Small intestine (tissue), 7 donors: ENCODE data around the gene FBXL14. TPM values are rescaled to one million over a fixed set of nuclear protein-coding genes. Genes with fewer than 3 reads are reported as not detected.

Experiments
- DNase-seq, 2 donors: peaks; one replicate each; pipeline versions ENCODE4 v3.0.0 to v3.0.0-alpha.2; 2013
- FAIRE-seq: peaks from 2 replicates; lab custom pipeline; 2012; peaks lifted over from hg19 to GRCh38; lab: Jason Lieb, UNC
- H3K27ac ChIP-seq, 3 donors: one replicate each; pipeline ENCODE4 v1.5.1; 2013; ENCODE audit warnings: low read length in 2 of 3, mild to moderate bottlenecking in 2 of 3, control low read depth in 1 of 3, inconsistent platforms in 1 of 3, low read depth in 1 of 3, moderate library complexity in 1 of 3
- H3K27me3 ChIP-seq, 3 donors: one replicate each; pipeline ENCODE4 v1.6.1; 2013; ENCODE audit warnings: low read length in 3 of 3, inconsistent platforms in 1 of 3; ENCODE audit not compliant: control insufficient read depth in 3 of 3, insufficient read depth in 3 of 3
- H3K36me3 ChIP-seq, 3 donors: one replicate each; pipeline ENCODE4 v1.6.1; 2013; ENCODE audit warnings: low read length in 3 of 3, inconsistent platforms in 1 of 3, low read depth in 1 of 3, mild to moderate bottlenecking in 1 of 3, moderate library complexity in 1 of 3; ENCODE audit not compliant: control insufficient read depth in 3 of 3, insufficient read depth in 2 of 3
- H3K4me1 ChIP-seq, 3 donors: one replicate each; pipeline ENCODE4 v1.6.1; 2013; ENCODE audit warnings: low read length in 2 of 3, inconsistent platforms in 1 of 3, low read depth in 1 of 3, mild to moderate bottlenecking in 1 of 3, moderate library complexity in 1 of 3; ENCODE audit not compliant: control insufficient read depth in 3 of 3, insufficient read depth in 2 of 3
- H3K4me3 ChIP-seq, 3 donors: one replicate each; pipeline ENCODE4 v1.5.1; 2013; ENCODE audit warnings: low read length in 3 of 3, control low read depth in 1 of 3, inconsistent platforms in 1 of 3, low read depth in 1 of 3, mild to moderate bottlenecking in 1 of 3, moderate library complexity in 1 of 3
- H3K9me3 ChIP-seq, 2 donors: one replicate each; pipeline ENCODE4 v1.6.1; 2013; ENCODE audit warnings: low read depth in 1 of 2, low read length in 1 of 2; ENCODE audit not compliant: control insufficient read depth in 2 of 2, insufficient read depth in 1 of 2
- WGBS, 3 donors: extraction: QIAGEN DNeasy Blood & Tissue Kit; methylation state at CpG; one replicate each; pipeline ENCODE4 v1.1.7; 2013; 5-methylcytosine and 5-hydroxymethylcytosine counted together
- polyA plus RNA-seq, 4 donors: library from polyadenylated mRNA; stranded (reverse) in 3 of 4; unstranded in 1 of 4; fragments of 200-250 nt in 3 of 4; fragments of 120-200 nt in 1 of 4; gene quantifications; one replicate each; pipeline versions ENCODE4 v1.2.1 to v1.2.3, GENCODE V29; 2013
- donor health status: healthy with polysubstance abuse.
- donor health status: control.
- donor health status: control.
- donor health status: Bipolar disorder and iron deficiency.
- donor health status: healthy.

Gene FBXL14
- polyA plus RNA-seq, 4 donors, result 3.5 to 15.7 (median 8.9) TPM

- Histone ChIP-seq H3K27me3 (peaks cover 0 to 10% (median 0%) of the 10 kb centered on the region in 3 donors), H3K36me3 (peaks cover 0 to 7% (median 0%) of the 10 kb centered on the region in 3 donors), H3K27ac (no peak overlapping the region), H3K4me1 (peaks cover 6 to 52% (median 6%) of the 10 kb centered on the region in 3 donors), H3K4me3 (peak overlapping the region in 2 of 3 donors; percentile 40 to 49), H3K9me3 (no peaks in the 10 kb centered on the region)
- peak; percentile 72 to 73 for DNase-seq
- no peak for FAIRE-seq
- 3 to 7% (median 6%) methylated on average over 27 to 32 of the region's 32 CpGs for WGBS, 3 donors
Measured at GRCh38 chr12:1629338-1630132, 35.2 kb upstream of the FBXL14 start.

GRCh38 chr12:1628666-1629337 is 34.4 kb upstream of the FBXL14 start, which contains the start of gene WNT5B:
Gene WNT5B (plus strand): TSS chr12:1629231. CDS start chr12:1631355, 2,124 bp downstream.
- no peak for DNase-seq
- Histone ChIP-seq H3K4me3 (peak within 1 kb of the TSS in 2 of 3 donors; percentile 40 to 49), H3K36me3 (peaks cover 0 to 7% (median 0%) of the 10 kb centered on the region in 3 donors), H3K27ac (no peak within 1 kb of the TSS), H3K4me1 (peaks cover 3 to 45% (median 6%) of the 10 kb centered on the region in 3 donors), H3K9me3 (no peaks in the 10 kb centered on the region), H3K27me3 (peaks cover 0 to 10% (median 0%) of the 10 kb centered on the region in 3 donors)
- FAIRE-seq, result no peak
- WGBS, 3 donors, result 57 to 62% (median 60%) methylated on average over 17 of the region's 17 CpGs

- H3K4me1 ChIP-seq, result peaks cover 0 to 6% (median 0%) of the 10 kb centered on the region in 3 donors
- no peaks in the 10 kb centered on the region for H3K36me3 ChIP-seq
- H3K27ac ChIP-seq, result no peak overlapping the region
- FAIRE-seq (no peak), DNase-seq (no peak)
- no peak overlapping the region for H3K4me3 ChIP-seq
- WGBS, 3 donors, result 80 to 88% (median 84%) methylated on average over 3 of the region's 3 CpGs
- no peaks in the 10 kb centered on the region for H3K27me3 ChIP-seq
- no peaks in the 10 kb centered on the region for H3K9me3 ChIP-seq
Measured at GRCh38 chr12:1622406-1622805, 28.0 kb upstream of the FBXL14 start.

GRCh38 chr12:1620092-1620491 is 25.7 kb upstream of the FBXL14 start:
- FAIRE-seq, result no peak

GRCh38 chr12:1619587-1619986 is 25.2 kb upstream of the FBXL14 start:
- Histone ChIP-seq H3K4me3 (no peak overlapping the region), H3K27me3 (no peaks in the 10 kb centered on the region), H3K9me3 (no peaks in the 10 kb centered on the region), H3K4me1 (peaks cover 0 to 9% (median 0%) of the 10 kb centered on the region in 3 donors), H3K36me3 (no peaks in the 10 kb centered on the region), H3K27ac (no peak overlapping the region)
- WGBS, 3 donors, result 62 to 84% (median 71%) methylated on average over 8 of the region's 8 CpGs
- DNase-seq (no peak), FAIRE-seq (no peak)

More at GRCh38 chr12:1620092-1620491, 25.7 kb upstream of the FBXL14 start:
- Histone ChIP-seq H3K4me1 (peaks cover 0 to 6% (median 0%) of the 10 kb centered on the region in 3 donors), H3K27ac (no peak overlapping the region), H3K27me3 (no peaks in the 10 kb centered on the region), H3K9me3 (no peaks in the 10 kb centered on the region), H3K4me3 (no peak overlapping the region), H3K36me3 (no peaks in the 10 kb centered on the region)
- DNase-seq, result no peak
- WGBS, 3 donors, result 57 to 85% (median 57%) methylated on average over 1 of the region's 1 CpG

- no peaks in the 10 kb centered on the region for H3K36me3 ChIP-seq
- no peaks in the 10 kb centered on the region for H3K9me3 ChIP-seq
- FAIRE-seq (no peak), DNase-seq (no peak)
- H3K4me1 ChIP-seq, result peaks cover 0 to 9% (median 0%) of the 10 kb centered on the region in 3 donors
- H3K27ac ChIP-seq, result no peak overlapping the region
- no peak overlapping the region for H3K4me3 ChIP-seq
- no peaks in the 10 kb centered on the region for H3K27me3 ChIP-seq
- 90 to 92% (median 90%) methylated on average over 4 of the region's 4 CpGs for WGBS, 3 donors
Measured at GRCh38 chr12:1619159-1619558, 24.8 kb upstream of the FBXL14 start.

GRCh38 chr12:1618489-1618888 is 24.1 kb upstream of the FBXL14 start:
- Histone ChIP-seq H3K4me1 (peaks cover 0 to 9% (median 0%) of the 10 kb centered on the region in 3 donors), H3K27ac (peak overlapping the region in 1 of 3 donors; percentile 5)

GRCh38 chr12:1616233-1617066 is 22.1 kb upstream of the FBXL14 start:
- no peaks in the 10 kb centered on the region for H3K27me3 ChIP-seq
- H3K9me3 ChIP-seq, result no peaks in the 10 kb centered on the region
- no peak overlapping the region for H3K4me3 ChIP-seq
- FAIRE-seq (no peak), DNase-seq (no peak)
- 78 to 86% (median 81%) methylated on average over 16 of the region's 16 CpGs for WGBS, 3 donors
- H3K36me3 ChIP-seq, result no peaks in the 10 kb centered on the region
- H3K27ac ChIP-seq, result no peak overlapping the region
- H3K4me1 ChIP-seq, result peaks cover 0 to 9% (median 0%) of the 10 kb centered on the region in 3 donors

More at GRCh38 chr12:1618489-1618888, 24.1 kb upstream of the FBXL14 start:
- no peaks in the 10 kb centered on the region for H3K36me3 ChIP-seq
- H3K27me3 ChIP-seq, result no peaks in the 10 kb centered on the region
- FAIRE-seq, result no peak
- no peak overlapping the region for H3K4me3 ChIP-seq
- peak in 1 of 2 donors; percentile 58 for DNase-seq
- no peaks in the 10 kb centered on the region for H3K9me3 ChIP-seq
